GM18508 (cell line): ENCODE results near the gene KBTBD3.
A peak's percentile ranks its signal among the peaks of the same experiment; 100 is the strongest.

Source experiments
- ATAC-seq: cut with Tn5 transposase; IDR thresholded peaks from one replicate; pipeline ENCODE4 v1.9.1; 2021; ENCODE audit warnings: moderate number of reproducible peaks; ENCODE audit not compliant: insufficient read depth, unreplicated experiment

Gene KBTBD3, protein sequence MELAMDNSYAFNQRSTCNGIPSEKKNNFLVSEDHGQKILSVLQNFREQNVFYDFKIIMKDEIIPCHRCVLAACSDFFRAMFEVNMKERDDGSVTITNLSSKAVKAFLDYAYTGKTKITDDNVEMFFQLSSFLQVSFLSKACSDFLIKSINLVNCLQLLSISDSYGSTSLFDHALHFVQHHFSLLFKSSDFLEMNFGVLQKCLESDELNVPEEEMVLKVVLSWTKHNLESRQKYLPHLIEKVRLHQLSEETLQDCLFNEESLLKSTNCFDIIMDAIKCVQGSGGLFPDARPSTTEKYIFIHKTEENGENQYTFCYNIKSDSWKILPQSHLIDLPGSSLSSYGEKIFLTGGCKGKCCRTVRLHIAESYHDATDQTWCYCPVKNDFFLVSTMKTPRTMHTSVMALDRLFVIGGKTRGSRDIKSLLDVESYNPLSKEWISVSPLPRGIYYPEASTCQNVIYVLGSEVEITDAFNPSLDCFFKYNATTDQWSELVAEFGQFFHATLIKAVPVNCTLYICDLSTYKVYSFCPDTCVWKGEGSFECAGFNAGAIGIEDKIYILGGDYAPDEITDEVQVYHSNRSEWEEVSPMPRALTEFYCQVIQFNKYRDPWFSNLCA

DNA sequence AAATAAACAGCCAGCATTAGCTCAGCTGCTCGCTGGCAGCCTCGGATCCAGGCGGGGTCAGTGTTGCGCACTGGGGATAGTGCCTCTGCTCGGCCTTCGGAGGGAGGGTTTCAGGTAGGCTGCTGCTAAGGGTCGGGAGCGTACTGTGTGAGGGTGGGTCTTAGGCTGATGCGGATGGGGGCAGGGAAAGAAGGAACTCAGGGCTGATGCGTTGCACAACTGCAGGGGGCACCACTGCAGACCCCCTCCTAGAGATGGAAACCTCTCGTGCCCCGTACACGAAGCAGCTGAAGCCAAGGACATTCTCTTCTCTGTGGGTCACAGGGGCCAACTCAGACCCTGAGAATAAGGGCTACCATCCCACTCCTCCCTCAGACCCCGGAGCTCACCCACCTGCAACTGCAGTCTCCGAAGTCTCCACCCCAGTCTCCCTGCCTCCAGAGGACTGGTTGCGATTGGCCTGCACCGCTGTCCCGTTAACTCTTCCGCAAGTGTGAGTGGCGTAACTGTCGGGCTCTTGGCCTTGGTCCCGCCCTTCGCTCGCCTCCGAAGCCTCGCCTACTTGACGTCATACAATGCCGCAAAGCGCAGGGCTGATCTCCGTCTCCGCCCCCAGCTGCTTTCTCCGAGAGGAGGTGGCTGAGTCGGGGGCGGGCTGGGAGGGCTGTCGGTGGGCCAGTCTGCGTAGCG is at the start of gene KBTBD3:
TSS of gene KBTBD3 (minus strand) at position 429 of the 690 bp plus-strand sequence. CDS start 18,250 bp downstream, outside the sequence.
- peak; percentile 96 for ATAC-seq

DNA sequence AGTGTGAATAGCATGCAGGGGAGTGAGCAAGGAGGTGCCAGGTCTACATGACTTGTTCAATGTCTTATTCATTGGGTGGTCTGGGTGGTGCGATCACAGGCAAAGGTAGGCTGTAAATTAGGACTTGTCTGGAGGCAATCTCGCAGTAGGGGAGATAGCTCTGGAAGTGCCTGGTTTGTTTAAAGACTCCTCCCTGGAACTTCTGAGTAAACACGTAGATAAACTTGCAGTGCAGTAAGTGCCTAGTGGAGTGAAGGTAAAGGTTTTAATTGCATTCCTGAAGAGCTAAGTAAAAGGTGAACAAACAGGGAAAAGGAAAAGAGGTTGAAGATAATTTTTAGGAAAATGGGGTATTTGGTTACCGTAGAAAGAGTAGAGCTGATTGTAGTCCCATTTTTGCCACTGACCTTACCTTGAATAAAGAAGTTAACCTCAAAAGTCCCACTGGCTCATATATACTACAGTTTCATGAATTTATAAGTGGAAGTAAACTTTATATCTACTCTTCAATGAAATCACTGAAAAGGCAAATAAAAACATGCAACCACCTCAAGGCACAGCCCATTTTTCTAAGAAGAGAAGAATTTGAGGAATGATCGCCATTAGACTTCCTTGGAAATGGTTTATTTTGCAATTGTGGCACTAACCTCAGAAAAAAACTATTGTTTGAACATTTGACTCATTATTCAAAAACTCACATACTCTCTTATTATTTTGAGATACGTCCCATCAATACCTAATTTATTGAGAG is 44.6 kb upstream of the KBTBD3 start:
- no peak for ATAC-seq

DNA sequence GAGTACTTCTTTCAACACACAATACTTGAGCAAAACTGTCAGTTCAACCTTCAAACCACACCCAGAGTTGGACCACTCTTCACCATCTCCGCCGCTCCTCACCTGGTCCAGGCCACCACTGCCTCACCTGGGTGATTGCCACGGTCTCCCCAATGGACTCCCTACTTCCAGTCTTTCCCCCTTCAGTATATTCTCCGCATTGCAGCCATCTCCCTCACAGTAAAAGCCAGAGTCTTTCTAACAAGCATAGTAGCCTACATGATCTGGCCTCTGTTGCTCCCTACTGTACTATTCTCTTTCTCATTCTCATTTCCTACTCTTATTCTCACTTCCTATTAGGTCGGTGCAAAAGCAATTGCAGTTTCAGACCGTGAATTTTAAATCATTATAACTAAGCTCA is 28.8 kb upstream of the KBTBD3 start:
- ATAC-seq, result no peak

DNA sequence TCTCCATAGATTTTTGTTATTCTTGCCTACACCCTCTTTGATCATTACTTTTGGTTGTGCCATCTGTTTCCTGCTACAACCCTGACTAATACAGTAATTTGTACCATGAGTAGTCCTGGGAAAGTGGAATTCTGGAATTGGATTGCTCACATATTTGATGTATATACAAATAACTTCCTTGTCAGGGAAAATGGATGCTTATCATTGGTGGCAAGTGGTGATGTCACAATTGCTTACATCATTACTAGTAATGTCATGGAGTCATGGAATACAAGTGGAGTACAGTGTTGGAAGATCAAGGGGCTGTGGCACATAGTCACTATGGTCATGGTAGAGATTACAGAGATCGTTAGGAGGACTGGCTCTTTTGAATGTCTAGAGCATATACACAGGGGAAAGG is 24.7 kb upstream of the KBTBD3 start:
- ATAC-seq, result no peak

DNA sequence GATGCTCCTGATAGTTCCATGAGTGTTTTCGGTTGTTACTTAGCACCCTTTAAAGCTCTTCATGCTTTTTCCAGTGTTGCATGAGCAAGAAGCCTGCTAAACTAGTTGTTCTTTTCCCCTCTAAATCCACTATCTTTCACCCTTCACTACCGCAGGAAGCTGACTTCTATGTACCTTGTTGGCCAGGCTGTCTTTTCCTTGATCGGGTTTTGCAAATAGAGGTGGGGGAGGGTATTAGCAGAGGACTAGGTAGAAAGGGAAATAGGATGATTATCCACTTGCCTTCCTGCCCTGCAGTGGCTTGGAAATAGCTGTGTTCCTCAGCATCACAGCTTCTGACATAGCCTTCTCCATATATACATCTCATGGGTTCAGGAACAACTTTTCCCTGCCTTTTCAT is 24.2 kb upstream of the KBTBD3 start:
- no peak for ATAC-seq

DNA sequence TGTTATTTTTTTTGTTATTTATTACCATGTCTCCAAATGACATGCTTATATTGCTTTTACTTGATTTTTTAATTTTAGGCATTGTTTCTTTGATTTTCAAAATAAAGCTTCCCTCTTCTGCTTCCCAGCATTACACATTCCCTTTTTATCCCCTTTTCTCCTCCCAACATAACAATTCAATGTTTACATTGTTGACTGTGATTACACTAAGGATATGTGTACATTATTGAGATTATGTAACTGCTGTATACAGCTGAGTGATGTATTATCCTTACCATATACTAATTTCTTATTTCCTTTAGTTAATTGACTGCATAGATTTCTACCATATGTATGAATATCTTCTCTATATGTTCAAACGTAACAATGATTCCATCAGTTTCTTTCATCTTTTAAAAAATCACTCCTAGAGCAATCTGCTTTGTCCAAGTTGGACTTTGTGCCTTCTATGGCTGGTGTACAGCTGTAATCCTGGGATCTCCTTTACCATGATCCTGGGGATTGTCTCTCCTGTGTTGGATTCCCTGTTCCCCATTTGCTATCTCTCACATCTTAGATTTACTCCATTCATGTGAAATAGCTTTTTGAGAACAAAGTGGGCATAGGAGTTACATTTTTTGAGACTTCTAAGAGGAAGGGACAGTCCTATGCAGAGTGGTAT is 21.9 kb upstream of the KBTBD3 start:
- no peak for ATAC-seq

DNA sequence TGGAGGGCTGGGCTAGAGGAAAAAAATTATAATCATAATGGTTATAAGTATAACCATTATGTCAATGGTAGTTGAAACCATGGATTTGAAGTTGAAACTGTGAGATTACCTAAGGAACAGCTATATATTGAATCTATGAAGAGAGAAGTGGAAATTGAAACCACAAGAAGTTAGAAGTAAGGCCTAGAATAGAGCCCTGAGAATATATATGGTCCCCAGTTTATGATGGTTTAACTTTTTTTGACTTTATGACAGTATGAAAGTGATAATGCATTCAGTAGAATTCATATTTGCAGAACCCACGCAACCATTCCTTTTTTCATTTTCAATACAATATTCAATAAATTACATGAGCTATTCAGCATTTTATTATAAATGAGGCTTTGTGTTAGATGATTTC is 15.3 kb upstream of the KBTBD3 start:
- ATAC-seq, result no peak

DNA sequence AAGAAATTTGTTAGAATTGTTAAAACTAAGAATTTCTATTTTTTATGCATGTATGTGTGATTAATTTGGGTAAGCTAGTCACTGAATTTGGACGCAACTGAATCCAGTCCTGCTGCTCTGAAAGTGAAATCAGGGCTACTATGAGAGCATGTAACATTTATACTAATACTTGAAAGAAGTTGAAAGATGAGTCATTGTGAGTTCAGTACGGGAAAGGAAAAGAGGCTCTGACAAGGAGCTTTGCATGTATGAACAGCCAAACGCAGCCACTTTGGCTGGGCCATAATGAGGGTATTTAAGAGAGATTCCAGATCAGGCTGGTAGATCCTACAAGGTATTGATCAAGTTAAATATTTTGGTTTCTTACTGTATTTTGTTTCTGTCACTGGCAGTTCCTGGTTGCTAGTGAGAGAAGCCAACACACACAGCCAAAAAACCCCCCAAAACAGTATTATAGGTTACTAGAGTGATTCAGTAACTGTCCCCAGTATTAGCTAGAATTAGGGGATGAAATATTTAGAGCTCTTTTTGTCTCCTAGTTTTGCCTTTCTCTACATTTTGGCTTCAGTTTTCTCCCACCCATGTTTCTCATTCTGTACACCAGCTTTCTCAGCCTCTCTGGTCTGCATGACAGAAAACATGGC is 14.5 kb upstream of the KBTBD3 start:
- ATAC-seq, result peak; percentile 98

DNA sequence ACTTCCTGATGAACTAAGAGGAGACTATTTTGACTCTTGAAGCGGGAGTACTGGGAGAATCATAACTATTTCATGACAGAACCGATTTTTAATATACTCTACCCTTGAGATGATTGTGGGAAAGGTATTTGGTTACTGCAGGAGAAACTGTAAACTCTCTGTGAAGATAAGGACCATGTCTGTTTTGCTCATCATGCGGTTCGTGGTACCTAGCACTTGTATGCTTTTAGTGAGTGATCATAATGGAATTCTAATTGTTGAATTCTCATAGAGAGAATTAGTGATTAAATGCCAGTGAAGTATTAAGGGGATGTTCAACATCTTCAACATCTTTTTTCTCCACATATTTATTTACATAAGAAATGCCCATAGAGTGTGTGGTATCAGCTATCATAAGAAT is 11.7 kb upstream of the KBTBD3 start:
- ATAC-seq, result no peak

DNA sequence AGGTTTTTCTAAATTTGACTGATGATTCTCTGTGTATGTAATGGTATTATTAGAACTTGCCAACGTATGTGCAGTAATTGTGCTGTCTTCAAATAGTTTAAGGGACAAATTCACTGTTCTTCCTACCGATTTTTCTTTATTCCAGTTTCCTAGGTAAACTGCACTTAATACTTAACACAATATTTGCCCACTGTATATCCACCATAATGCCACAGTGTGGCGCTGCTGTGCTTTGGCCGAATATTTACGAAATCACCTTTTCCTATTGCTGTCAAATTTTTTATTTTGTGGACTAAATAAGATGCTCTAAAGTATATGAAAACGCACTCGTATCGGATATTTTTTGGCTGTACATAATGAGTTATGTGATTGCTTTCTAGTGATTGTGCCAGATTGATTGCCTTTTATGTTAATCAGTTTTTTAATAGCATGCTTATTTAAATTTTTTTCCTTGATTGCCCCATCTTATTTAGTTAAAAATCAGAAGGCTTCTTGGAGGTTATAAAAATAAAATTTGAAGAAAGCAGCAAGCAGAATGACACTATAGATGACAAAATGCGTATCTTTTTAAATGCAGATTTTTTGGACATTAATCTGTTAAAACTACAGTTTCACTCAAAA is 10.8 kb upstream of the KBTBD3 start:
- no peak for ATAC-seq

DNA sequence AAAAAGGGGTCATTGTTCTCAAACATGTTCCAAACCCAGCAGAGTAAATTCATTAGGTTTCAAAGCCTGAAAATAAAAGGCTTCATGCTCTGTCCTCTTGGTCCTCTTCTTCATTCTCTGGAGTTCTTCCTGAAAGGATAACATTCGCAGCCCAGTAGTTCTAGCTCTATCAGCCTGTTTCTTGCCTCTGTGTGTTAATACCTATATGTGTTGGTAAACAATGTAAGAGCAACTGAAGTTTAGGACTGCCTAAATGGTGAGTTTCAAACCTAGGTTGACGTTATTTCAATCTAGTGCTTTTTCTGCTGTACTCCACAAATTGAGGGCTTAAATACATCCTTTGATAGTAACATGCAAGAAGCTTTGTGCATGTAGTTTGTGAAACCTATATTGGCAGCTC is 9.7 kb upstream of the KBTBD3 start:
- no peak for ATAC-seq

DNA sequence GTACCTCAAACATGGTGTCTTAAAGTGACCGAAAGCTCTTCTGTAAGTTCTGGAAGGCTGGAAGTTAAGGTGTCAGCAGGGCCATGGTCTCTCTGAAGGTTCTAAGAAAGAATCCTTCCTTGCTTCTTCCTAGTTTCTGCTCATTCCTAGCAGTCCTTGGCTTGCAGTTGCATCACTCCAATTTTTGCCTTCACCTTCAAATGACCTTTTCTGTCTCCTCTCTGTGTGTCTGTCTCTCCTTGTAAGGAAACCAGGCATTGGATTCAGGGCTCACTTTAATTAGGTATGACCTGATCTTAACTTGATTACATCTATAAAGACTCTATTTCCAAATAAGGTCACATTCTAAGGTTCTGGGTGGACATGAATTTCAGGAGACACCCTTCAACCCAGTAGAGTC is 9.0 kb upstream of the KBTBD3 start:
- no peak for ATAC-seq

DNA sequence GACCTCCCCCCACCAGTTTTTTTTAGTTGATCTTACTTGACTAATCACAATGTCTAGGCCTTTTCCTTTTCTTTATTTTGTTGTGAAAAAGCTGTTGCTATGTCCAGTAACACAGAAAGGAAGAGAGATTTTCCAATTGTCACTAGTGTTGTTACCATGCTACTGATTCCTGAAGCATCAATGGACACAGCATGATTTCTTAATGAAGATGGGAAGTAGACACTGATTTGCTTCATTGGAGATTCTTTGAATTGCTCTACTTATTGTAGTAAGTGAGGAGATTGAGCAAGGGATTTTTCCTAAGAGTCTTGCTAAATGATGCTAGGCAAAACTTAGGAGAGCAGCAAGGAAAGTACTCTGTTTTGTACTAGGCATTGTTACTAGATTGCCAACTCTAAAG is 4.9 kb upstream of the KBTBD3 start:
- no peak for ATAC-seq

DNA sequence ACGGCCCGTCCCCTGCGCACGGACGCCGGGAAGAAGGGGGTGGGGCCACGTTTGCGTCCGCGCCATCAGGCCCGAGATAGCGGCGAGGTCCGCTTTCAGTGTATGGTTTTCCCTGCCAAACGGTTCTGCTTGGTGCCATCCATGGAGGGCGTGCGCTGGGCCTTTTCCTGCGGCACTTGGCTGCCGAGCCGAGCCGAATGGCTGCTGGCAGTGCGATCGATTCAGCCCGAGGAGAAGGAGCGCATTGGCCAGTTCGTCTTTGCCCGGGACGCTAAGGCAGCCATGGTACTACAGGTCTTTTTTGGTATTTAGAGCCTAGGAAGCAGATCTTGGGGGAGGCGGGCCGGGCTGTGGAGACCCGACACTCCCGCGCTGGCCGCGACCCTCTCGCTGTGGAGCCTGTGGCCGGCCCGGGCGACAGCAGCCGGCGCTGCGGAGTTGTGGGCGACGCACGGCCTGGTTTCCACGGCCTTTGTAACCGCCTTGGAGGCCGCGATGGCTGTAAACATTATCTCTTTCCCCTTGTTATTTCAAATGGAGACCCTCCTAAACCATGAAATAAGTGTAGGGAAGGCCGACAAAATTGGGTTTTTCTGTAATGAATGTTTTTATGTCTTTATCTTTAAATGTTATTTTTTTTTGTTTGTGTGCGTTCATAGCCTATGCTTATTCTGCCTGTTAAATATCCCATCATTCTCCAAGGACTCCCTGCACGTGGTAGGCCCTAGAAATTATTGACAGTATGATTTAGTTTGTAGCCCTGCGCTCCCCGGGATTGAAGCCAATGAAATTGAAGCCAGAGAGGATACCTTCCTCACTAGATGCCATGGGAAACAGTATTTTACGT is 685 bp upstream of the KBTBD3 start, which contains the start of gene AASDHPPT:
TSS of gene AASDHPPT (plus strand) at position 54 of the 847 bp plus-strand sequence. CDS start at position 103, 49 bp downstream.
- ATAC-seq, result peak; percentile 13

DNA sequence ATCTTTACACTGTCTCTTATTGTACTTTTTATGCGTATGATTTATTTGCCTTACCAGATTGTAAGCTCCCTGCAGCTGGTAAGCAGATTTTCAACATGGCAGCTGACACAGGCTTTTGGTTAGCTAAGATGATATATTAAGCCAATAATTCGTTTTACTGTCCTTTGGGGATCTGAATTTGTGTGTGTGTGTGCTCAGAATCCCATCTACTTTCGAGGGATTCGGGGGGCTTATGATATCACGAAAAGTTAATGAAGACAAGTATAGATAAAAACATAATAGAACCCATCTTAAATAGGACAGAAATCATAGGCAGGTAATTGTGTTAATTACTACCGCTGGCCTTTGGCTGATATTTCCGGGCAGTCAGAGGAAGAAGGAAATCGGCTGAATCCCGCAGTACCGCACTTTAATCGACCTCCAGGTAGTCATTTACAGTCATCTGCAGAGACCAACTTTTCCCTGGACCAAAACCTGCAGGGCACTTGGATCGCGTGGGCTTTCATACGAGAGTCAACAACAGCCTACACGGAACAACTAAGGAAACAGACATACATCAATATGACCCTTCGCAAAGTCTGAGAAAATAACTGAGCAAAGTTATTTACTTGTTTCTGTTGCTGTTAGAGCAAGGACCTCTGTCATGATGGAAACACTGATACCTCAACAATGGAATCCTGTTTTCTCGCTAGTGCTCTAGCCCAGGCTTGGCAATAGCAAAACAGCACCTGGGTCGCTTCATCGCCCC is 802 bp downstream of the KBTBD3 start:
- ATAC-seq, result no peak

DNA sequence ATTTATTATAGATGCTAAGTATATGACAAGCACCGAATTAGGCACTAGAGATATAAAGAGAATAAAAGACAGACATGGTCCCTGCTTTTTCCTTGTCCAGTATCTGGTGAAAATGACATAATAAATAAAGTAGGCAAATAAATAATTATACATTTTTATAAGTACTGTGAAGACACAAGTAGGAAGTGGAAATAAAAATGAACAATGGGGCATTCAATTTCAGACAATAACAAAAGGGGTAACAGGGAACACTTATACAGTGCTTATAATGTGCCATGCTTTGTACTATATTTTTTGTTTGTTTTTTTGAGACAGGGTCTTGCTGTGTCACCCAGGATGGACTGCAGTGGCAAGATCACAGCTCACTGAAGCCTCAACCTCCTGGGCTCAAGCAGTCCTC is 4.3 kb downstream of the KBTBD3 start:
- no peak for ATAC-seq

DNA sequence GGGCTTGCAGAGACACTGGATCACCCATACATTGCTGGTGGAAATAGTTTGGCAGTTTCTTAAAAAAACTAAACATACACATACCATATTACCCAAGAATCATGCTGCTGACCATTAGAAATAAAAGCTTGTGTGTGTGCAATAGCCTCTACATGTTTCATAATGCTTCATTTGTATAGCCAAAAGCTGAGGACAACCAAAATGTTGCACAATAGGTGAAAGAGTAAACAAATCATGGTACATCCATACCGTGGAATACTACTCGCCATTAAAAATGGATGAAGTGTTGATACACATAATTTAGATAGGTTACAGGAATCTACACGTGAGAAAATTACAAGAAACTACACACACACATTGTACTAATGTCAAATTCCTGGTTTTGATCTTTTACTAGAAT is 6.5 kb downstream of the KBTBD3 start:
- no peak for ATAC-seq

DNA sequence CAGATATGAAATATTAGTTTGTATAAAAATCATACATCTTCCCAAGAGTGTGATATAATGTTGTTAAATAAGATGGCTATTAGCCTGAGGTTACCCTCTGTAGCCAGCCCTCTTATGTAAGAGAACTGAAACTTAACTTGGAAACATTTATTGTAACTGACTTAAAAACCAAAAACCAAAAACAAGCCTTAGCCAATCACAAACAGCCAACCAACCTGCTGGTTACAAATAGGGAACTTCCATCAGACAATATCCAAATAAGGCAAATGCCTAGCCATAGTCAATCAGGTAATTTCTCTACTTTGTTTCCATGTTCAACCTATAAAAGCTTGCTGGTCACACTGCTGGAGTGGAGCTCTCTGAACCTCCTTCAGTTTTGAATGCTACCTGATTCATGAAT is 14.1 kb downstream of the KBTBD3 start:
- peak; percentile 72 for ATAC-seq
